Lung (tissue), 12 donors: ENCODE measurements around the gene PEX14. TPM values are rescaled to one million over a fixed set of nuclear protein-coding genes. Genes with fewer than 3 reads are reported as not detected.

Experiments used
- ATAC-seq: fragments of 200-7000 bp; cut with Tn5 transposase; one replicate; pipeline ENCODE4 v1.9.1; 2020; ENCODE audit warnings: moderate number of reproducible peaks; ENCODE audit not compliant: insufficient read depth, low FRiP score
- DNase-seq, 3 donors: peaks; one replicate each; pipeline ENCODE4 v3.0.0-alpha.2; 2013 to 2017
- H3K27ac ChIP-seq, 2 donors: one replicate each; pipeline ENCODE4 v1.5.1; 2013; ENCODE audit warnings: mild to moderate bottlenecking in 2 of 2, moderate library complexity in 2 of 2, control low read depth in 1 of 2, inconsistent platforms in 1 of 2, low read depth in 1 of 2, low read length in 1 of 2
- H3K27me3 ChIP-seq, 3 donors: one replicate each; pipeline ENCODE4 v1.5.1; 2013; ENCODE audit warnings: low read length in 2 of 3; ENCODE audit not compliant: control insufficient read depth in 3 of 3, insufficient read depth in 3 of 3
- H3K36me3 ChIP-seq, 4 donors: one replicate each; pipeline ENCODE4 v1.5.1; 2013; ENCODE audit warnings: low read length in 4 of 4, mild to moderate bottlenecking in 1 of 4, moderate library complexity in 1 of 4; ENCODE audit not compliant: control insufficient read depth in 4 of 4, insufficient read depth in 4 of 4
- H3K4me1 ChIP-seq, 5 donors: one replicate each; pipeline ENCODE4 v1.5.1; 2013; ENCODE audit warnings: low read length in 5 of 5, mild to moderate bottlenecking in 2 of 5, moderate library complexity in 1 of 5; ENCODE audit not compliant: control insufficient read depth in 5 of 5, insufficient read depth in 5 of 5
- H3K4me3 ChIP-seq: one replicate; pipeline ENCODE4 v1.5.1; 2013; ENCODE audit warnings: mild to moderate bottlenecking, control low read depth, moderate library complexity
- H3K9ac ChIP-seq, 2 donors: one replicate each; pipeline ENCODE4 v1.5.1; 2013; ENCODE audit warnings: low read length in 2 of 2, control low read depth in 1 of 2; ENCODE audit not compliant: insufficient read depth in 1 of 2
- H3K9me3 ChIP-seq, 4 donors: one replicate each; pipeline ENCODE4 v1.5.1; 2013; ENCODE audit warnings: low read length in 3 of 4, mild to moderate bottlenecking in 1 of 4, moderate library complexity in 1 of 4; ENCODE audit not compliant: control insufficient read depth in 4 of 4, insufficient read depth in 3 of 4
- CTCF ChIP-seq: IDR thresholded peaks from 2 replicates; pipeline ENCODE4 v1.5.1; 2012; ENCODE audit warnings: mild to moderate bottlenecking; ENCODE audit errors: control extremely low read depth, extremely low read depth
- WGBS, 2 donors: extraction: QIAGEN DNeasy Blood & Tissue Kit; methylation state at CpG; one replicate each; pipeline ENCODE4 v1.1.7; 2013; 5-methylcytosine and 5-hydroxymethylcytosine counted together
- polyA plus RNA-seq, 2 donors: library from polyadenylated mRNA; stranded (reverse); fragments of 200-250 nt; gene quantifications; one replicate each; pipeline ENCODE4 v1.2.1, GENCODE V29; 2013
- total RNA-seq, 2 donors: library from RNA; depleted of rRNA in 1 of 2; stranded (reverse); fragments of >200 nt in 1 of 2; gene quantifications; one replicate each; pipeline ENCODE4 v1.2.1, GENCODE V29; 2014 to 2021
- donor health status: control.
- donor health status: control.
- donor health status: Bipolar disorder and iron deficiency.
- donor health status: healthy.
- donor health status: DM: yes; HTN: yes; CAD: no.

The PEX14 gene
- total and polyA plus RNA-seq, 4 donors: 18.1 to 29.2 (median 20.8) TPM

GRCh38 chr1:10635992-10636391 lies 161.2 kb downstream of the PEX14 start:
- no peak for TF ChIP-seq CTCF
- Histone ChIP-seq H3K9ac (no peak overlapping the region), H3K27me3 (peaks cover 0 to 11% (median 0%) of the 10 kb centered on the region in 3 donors), H3K4me3 (no peak overlapping the region), H3K36me3 (peaks cover 0 to 27% (median 4%) of the 10 kb centered on the region in 4 donors), H3K9me3 (peaks cover 0 to 7% (median 0%) of the 10 kb centered on the region in 4 donors), H3K27ac (peak overlapping the region in 1 of 2 donors; percentile 77), H3K4me1 (peaks cover 0 to 71% (median 12%) of the 10 kb centered on the region in 5 donors)
- DNase-seq: no peak
- no peak for ATAC-seq
- WGBS, 2 donors: 75 to 89% methylated on average over 18 of the region's 18 CpGs

GRCh38 chr1:10637400-10637799 lies 162.7 kb downstream of the PEX14 start:
- no peak for TF ChIP-seq CTCF
- no peak overlapping the region for H3K9ac ChIP-seq
- peaks cover 0 to 63% (median 10%) of the 10 kb centered on the region in 5 donors for H3K4me1 ChIP-seq
- H3K4me3 ChIP-seq: no peak overlapping the region
- H3K27ac ChIP-seq: peak overlapping the region in 1 of 2 donors; percentile 33
- H3K27me3 ChIP-seq: peaks cover 0 to 11% (median 0%) of the 10 kb centered on the region in 3 donors
- peaks cover 0 to 33% (median 1%) of the 10 kb centered on the region in 4 donors for H3K36me3 ChIP-seq
- H3K9me3 ChIP-seq: peaks cover 0 to 7% (median 0%) of the 10 kb centered on the region in 4 donors
- DNase-seq (no peak), ATAC-seq (no peak)
- WGBS, 2 donors: 87 to 88% methylated on average over 9 of the region's 9 CpGs

- H3K27me3 ChIP-seq: peaks cover 0 to 11% (median 0%) of the 10 kb centered on the region in 3 donors
- H3K9ac ChIP-seq: peak overlapping the region in 1 of 2 donors; percentile 13
- ATAC-seq (no peak), DNase-seq (peak; percentile 33 to 62 (median 50))
- peaks cover 0 to 57% (median 12%) of the 10 kb centered on the region in 5 donors for H3K4me1 ChIP-seq
- H3K4me3 ChIP-seq: no peak overlapping the region
- peaks cover 0 to 7% (median 0%) of the 10 kb centered on the region in 4 donors for H3K9me3 ChIP-seq
- WGBS, 2 donors: 42 to 57% methylated on average over 29 of the region's 29 CpGs
- H3K36me3 ChIP-seq: peaks cover 0 to 39% (median 1%) of the 10 kb centered on the region in 4 donors
- TF ChIP-seq CTCF: no peak
- H3K27ac ChIP-seq: peak overlapping the region in 1 of 2 donors; percentile 12
Measured at GRCh38 chr1:10637834-10638558, 163.2 kb downstream of the PEX14 start.
